ENCODE measurements around the gene KRTAP10-10.
"Not testable (repeated sequence)": the region's sequence is repeated elsewhere in the genome, so short reads cannot be mapped to it uniquely, and the experiment has no call there.

Gene KRTAP10-10

DNA sequence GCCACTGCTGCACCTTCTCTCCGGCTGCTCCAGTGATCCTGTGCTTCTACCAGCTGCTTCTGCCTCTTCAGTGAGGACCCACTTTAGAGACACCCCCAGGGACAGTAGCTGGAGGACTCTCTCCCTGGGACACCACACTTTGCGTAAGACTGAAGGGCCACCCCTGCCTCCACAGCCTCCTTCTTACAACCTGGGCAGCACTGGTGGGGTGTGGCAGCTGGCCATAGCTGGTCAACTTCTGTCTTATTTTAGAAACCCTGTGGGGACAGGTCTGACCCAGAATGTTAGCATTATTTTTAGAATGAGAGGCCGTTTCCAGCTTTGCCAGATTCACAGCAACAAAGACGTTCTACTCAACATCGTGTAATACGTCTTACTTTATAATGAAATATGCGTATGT lies 11.4 kb upstream of the KRTAP10-10 start:
- in situ Hi-C loops (cut with MboI; ENCODE audit: low sequenced_read_pairs), result no loop called here

DNA sequence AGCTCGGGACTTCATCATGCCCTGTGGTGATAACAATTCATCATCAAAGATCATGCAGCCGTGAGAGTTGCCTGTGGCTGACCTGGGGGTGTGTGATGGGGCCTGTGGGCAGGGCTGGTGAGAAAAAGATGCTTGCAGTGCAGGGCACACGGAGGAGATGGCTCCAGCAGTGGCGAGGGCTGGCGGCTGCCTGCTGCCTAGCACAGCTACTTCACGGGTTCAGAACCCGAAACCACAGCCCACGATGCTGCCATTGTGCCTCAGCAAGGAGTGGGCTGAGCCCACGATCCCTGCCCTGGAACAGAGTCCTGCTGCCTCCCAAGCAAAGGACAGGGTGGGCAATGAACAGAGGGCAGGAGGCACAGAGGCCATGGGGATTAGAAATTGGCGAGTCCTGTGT lies 10.9 kb upstream of the KRTAP10-10 start:
- in situ Hi-C loops (cut with MboI; ENCODE audit: low sequenced_read_pairs), result no loop called here

DNA sequence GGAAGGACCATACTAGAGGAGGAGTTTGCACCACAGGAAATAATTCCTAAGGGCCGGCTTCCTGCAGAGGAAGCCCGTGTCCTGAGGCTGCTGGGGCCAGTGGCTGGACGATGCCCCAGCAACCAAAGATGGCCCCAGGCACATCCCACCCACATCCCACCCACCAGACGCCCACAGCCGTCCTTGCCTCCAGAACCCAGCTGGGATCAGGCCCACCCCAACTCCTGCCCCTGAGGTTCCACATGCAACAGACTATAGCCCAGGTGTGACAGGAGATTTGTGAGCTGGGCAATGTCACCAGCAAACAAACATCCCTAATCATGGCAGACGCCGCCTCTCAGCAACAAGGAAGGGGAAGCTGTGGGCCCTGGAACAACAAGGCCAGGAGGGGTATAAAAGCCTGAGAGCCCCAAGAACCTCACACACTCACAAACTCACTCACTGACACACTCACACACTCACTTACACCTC lies 10.4 kb upstream of the KRTAP10-10 start, which contains the start of gene KRTAP10-9:
Gene KRTAP10-9 (plus strand): TSS at position 421 of the 471 bp plus-strand sequence. CDS start 79 bp downstream, outside the sequence.
- in situ Hi-C loops (cut with MboI; ENCODE audit: low sequenced_read_pairs), result no loop called here

DNA sequence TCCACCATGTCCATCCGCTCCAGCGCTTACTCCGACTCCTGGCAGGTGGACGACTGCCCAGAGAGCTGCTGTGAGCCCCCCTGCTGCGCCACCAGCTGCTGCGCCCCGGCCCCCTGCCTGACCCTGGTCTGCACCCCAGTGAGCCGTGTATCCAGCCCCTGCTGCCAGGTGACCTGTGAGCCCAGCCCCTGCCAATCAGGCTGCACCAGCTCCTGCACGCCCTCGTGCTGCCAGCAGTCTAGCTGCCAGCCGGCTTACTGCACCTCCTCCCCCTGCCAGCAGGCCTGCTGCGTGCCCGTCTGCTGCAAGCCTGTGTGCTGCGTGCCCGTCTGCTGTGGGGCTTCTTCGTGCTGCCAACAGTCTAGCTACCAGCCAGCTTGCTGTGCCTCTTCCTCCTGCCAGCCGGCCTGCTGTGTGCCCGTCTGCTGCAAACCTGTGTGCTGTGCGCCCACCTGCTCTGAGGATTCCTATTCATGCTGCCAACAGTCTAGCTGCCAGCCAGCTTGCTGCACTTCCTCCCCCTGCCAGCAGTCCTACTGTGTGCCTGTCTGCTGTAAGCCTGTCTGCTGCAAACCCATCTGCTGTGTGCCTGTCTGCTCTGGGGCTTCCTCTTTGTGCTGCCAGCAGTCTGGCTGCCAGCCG lies 9.9 kb upstream of the KRTAP10-10 start:
- in situ Hi-C loops (cut with MboI; ENCODE audit: low sequenced_read_pairs), result not testable (repeated sequence)

DNA sequence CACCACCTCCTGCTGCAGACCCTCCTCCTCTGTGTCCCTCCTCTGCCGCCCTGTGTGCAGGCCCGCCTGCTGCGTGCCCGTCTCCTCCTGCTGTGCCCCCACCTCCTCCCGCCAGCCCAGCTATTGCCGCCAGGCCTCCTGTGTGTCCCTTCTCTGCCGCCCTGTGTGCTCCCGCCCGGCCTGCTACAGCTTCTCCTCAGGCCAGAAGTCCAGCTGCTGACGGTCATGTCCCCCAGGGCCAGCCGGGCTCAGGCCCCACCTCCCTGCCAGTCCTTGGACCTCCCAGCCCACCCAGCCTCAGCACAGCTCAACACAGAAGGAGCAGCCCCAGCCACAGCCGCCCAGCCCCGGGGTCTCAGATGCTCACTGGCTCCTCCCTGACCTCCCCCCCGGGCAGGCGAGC lies 9.3 kb upstream of the KRTAP10-10 start:
- in situ Hi-C loops (cut with MboI; ENCODE audit: low sequenced_read_pairs), result not testable (repeated sequence)

DNA sequence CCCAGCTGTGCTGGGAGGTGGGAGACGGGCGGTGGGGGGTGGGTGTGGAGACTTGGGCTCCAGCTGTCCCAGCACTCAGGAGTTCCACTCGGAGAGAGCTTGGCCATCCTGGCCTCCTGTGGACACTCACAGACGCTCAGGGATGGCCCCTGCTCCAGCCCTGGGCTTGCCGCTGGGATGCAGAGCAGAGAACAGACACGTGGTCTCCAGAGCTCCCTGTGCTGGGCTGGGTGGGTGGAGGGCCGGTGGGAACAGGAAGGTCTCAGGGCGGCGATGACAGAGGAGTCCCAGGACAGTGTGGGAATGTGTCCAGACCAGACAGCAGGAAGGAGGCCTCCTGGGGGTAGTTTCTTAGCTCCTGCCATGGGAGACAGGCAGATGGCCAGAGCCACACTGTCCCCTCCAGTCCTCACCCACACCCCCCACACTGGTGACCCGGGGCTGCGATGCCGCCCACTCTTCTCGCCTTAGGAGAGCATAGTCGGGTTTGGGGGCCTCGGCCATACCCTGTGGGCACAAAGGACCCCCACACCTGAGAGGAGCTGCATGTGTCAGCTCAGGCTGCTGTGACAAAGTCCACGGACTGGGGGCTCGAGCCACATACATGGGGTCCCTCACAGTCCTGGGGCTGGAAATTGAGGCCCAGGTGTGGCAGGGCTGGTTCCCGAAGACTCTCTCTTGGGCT lies 8.3 kb upstream of the KRTAP10-10 start:
- in situ Hi-C loops (cut with MboI; ENCODE audit: low sequenced_read_pairs), result no loop called here

DNA sequence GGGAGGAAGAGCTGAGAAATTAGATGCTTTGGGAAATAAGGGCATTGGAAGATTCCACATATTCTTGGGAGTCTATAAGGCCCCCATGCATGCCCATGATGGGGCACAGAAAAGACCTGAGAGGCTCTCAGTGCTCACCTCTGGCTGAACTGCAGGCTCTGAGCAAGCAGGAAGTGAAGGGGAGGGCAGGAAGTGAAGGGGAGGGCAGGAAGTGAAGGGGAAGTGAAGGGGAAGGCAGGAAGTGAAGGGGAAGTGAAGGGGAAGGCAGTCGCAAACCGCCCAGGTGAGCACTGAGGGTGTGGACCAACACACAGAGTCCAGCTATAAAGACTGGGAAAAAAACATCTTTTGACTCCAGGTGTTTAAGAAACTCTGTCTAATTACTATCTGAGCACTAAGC lies 6.7 kb upstream of the KRTAP10-10 start:
- in situ Hi-C loops (cut with MboI; ENCODE audit: low sequenced_read_pairs), result no loop called here

DNA sequence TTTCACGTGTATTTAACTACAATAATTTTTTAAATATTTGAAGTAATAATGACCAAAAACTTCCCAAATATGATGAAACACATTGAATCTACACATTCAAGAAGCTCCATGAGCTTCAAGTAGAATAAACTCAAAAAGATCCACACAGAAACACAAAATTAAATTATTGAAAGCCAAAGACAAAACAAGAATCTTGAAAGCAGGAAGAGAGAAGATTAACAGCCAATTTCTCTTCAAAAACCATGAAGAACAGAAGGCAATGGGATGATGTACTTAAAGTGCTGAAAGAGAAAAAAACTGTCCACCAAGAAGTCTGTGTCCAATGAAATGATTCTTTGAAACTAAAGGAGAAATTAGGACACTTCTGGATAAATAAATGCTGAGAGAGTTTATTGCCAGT lies 5.1 kb upstream of the KRTAP10-10 start:
- in situ Hi-C loops (cut with MboI; ENCODE audit: low sequenced_read_pairs), result no loop called here

DNA sequence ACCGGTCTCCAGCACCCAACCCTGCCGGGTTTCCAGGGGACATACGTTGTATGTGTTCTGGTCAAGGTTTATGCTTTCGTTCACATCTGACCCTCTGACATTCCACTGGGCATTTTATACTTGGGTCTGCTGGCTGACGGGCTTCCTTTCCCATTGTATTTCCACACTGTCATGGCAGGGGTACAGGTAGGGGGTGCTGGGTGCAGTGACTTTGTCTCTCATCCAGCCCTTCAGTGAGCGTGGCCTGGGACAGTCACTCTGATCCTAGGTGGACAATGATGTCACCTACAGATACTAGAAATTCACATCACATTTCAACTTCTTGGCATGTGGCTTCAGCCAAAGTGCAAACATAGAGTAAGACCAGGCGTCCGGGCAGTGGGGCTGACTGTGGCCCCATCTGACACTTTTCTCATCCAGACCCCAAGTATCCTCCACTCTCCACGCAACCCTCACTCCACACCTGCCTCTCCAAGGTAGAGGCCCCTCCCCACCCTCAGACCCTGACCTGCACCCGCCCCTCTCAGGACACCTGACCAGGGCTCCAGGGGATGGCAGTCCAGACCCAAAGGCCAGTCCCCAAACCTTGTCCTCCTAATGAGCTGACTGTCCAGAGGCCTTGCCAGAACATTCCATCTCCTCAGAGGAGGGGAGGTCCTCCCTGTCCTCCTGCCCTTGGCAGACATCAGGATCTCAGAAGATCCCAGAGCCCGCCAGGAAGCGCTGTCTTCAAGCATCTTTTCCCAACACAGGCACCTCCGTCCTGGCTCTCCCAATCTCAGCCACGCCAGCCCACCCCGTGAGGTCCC lies 743 bp upstream of the KRTAP10-10 start:
- in situ Hi-C loops (cut with MboI; ENCODE audit: low sequenced_read_pairs), result no loop called here

DNA sequence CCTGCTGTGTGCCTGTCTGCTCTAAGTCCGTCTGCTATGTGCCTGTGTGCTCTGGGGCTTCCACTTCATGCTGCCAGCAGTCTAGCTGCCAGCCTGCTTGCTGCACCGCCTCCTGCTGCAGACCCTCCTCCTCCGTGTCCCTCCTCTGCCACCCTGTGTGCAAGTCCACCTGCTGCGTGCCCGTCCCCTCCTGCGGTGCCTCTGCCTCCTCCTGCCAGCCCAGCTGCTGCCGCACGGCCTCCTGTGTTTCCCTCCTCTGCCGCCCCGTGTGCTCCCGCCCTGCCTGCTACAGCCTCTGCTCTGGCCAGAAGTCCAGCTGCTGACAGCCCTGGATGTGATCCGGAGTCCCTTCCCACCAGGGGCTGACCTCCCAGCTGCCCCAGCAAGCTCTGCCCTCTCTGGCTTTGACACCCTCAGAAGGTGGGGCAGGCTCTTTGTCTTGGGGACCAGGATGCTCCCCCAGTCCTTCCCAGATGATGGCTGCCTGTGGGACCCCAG lies 744 bp downstream of the KRTAP10-10 start:
- in situ Hi-C loops (cut with MboI; ENCODE audit: low sequenced_read_pairs), result not testable (repeated sequence)

DNA sequence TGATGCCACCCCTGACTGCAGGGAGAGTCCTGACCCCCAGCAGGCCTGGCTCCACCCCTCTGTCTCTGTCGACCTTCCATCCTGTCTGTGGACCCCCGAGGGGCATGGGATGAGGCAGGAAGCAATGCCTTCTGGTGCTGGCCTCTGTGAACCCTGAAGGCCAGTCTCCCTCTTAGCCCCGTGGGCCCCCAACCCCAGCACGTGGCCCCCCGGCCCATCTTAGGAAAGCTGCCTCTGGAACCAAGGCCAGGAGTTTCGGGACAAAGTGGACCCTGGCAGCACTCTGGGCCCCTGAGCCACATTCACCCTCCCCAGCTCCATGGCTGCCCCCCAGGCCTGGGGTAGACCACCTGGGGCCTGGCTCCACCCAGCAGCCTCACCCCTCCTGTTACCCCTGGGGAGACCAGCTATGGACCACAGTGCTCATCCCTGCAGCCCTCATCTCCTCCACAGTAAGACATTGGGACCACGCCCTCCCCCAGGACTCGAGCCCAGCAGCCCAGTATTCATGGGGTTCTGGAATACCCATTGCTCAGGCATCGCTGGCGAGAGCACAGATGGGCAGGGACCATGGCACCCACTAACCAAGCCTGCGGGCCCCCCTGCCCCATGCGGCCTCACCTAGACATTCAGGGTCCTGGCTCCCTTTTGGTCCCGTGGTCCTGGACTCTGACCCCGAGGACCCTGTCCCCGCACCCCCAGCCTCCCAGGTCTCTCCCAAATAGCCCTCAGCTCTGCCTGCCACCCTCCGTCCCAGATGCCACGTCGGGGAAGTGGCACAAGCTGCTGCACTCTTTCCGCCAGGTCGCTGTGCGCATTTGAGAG lies 1.6 kb downstream of the KRTAP10-10 start:
- in situ Hi-C loops (cut with MboI; ENCODE audit: low sequenced_read_pairs), result not testable (repeated sequence)

DNA sequence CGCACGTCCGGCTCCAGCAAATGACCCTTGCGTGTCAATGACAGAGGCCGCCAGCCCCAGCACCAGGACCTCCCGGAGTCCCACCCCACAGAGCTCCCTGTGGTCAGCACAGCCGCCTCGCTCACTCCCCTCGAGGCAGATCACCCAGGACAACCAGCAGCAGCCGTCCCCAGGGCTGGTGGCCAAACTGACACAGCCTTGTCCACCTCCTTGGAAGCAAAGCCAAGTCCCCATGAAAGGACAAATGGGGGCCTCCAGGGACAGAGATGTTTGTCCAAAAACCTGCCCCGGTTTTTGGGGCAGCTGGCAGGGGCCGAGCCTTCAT lies 2.1 kb downstream of the KRTAP10-10 start:
- in situ Hi-C loops (cut with MboI; ENCODE audit: low sequenced_read_pairs), result no loop called here

DNA sequence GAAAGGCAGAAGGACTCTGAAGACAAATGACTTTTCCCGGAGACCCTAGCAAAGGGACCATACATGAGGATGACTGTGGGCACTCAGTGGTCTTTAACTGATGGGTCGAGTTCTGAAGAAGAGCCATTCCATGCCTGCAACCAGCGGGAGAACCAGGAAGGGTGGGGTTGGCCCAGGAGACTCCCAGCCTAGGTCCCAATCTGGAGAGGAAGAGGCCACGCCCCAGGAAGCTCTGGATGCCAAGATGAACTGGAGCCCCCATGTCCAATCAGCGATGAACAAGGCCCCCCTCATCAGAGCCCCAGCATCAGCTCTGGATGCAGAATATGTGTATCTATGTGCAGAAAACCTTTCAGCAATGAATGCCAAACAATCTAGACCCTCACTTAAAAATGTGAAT lies 3.6 kb downstream of the KRTAP10-10 start:
- in situ Hi-C loops (cut with MboI; ENCODE audit: low sequenced_read_pairs), result no loop called here

DNA sequence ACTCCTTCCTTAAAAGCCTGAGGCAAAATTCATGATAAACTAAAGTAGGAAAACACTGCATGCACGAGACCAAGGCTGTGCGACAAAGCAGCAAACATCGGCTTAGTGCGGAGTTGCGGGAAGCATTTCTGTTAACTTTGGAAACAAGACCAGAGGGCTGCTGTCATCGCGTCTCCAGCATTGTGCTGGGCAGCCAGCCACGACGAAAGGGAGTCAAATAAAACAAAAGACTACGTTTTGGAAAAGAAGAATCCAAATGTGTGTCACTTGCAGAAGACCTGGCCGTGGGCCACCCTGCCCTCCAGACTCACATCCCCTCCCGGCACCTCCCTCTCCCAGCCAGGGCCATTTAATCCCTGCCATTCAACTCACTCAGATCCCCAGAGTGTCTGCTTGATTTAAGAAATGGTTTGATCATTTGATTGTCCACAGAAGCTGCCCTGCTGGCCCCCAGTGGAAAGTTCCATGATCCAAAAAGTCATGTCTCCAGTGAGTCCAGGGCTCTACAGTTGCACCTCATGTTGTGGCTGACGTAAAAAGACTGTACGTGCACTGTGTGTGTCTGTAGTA lies 6.7 kb downstream of the KRTAP10-10 start:
- in situ Hi-C loops (cut with MboI; ENCODE audit: low sequenced_read_pairs), result no loop called here

DNA sequence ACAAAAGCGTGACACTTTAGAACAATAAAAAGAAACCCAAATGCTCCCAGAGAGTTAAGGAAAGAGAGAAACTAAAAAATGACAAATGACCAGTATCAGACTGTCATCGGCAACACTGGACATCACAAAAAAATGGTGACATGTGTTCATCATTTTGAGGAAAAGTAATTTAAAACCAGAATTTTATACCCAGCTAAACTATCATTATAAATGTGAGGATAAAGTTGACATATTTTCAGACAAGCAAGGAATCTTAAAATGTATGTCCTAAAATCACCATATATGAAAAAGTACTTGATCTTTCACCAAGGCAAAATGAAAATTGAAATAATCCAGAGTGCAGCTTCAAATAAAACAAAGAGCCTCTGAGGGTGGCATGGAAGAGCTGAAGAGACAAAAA lies 7.7 kb downstream of the KRTAP10-10 start:
- in situ Hi-C loops (cut with MboI; ENCODE audit: low sequenced_read_pairs), result no loop called here

DNA sequence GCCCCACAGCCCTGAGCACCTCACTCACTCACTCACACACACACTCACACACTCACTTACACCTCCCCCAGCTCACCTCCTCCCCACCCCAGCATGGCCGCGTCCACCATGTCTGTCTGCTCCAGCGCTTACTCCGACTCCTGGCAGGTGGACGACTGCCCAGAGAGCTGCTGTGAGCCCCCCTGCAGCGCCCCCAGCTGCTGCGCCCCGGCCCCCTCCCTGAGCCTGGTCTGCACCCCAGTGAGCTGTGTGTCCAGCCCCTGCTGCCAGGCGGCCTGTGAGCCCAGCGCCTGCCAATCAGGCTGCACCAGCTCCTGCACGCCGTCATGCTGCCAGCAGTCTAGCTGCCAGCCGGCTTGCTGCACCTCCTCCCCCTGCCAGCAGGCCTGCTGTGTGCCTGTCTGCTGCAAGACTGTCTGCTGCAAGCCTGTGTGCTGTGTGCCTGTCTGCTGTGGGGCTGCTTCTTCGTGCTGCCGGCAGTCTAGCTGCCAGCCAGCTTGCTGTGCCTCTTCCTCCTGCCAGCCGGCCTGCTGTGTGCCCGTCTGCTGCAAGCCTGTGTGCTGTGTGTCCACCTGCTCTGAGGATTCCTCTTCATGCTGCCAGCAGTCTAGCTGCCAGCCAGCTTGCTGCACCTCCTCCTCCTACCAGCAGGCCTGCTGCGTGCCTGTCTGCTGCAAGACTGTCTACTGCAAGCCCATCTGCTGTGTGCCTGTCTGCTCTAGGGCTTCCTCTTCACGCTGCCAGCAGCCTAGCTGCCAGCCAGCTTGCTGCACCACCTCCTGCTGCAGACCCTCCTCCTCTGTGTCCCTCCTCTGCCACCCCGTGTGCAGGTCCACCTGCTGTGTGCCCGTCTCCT lies 9.4 kb downstream of the KRTAP10-10 start, which contains the start of gene KRTAP10-11:
Gene KRTAP10-11 (plus strand): TSS at position 49 of the 856 bp plus-strand sequence. CDS start 45 bp downstream, at position 94.
- in situ Hi-C loops (cut with MboI; ENCODE audit: low sequenced_read_pairs), result not testable (repeated sequence)

DNA sequence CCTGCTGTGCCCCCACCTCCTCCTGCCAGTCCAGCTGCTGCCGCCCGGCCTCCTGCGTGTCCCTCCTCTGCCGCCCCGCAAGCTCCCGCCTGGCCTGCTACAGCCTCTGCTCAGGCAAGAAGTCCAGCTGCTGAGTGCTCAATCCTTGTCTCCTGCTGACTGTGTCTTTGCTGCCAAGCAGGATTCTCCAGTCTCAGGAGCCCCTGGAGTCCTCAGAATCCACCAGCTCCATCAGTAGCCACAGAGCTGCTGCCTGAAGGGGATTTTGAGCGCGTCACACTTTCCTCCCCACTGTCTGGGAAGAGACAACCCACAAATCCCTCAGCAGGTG lies 10.0 kb downstream of the KRTAP10-10 start:
- in situ Hi-C loops (cut with MboI; ENCODE audit: low sequenced_read_pairs), result no loop called here

DNA sequence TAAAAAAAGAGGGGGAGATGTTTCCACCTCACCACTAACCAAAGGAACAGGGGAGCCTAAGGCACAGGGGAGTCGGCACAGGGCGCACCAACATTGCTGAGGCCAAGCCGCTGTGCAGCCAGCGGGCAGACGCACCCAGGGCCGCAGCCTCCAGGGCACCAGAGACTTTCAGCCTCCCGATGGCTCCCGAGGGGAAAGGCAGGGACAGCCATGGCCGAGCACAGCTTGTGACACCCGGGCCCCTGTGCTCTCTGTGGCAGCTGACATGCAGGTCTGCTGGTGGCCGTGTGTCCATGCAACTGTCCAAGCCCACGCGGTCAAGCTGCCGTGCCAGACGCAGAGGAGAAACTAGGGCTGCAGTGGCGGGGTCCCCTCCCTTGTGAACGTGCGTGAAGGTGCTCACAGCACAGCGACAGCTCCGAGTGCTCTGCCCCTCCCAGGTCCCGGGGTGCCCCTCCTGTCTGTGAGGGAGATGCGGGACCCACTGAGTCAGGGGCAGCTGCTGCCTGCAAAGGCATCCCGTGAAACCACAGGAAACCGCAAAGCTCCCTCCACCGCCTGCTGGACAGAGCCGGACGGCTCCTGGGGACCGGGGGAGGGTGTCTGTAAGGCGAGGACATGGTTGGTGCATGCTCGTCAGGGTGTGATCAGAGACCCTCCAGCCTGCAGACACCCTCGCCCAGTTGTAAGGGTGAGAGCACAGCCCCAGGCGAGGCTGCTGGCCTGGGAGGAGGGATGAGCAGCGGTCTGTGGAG lies 11.6 kb downstream of the KRTAP10-10 start:
- in situ Hi-C loops (cut with MboI; ENCODE audit: low sequenced_read_pairs), result no loop called here
